Fibroblast of the aortic adventitia (primary cell): ENCODE results near the gene ACTL6B. TPM values are rescaled to one million over a fixed set of nuclear protein-coding genes. Genes with fewer than 3 reads are reported as not detected.

Source experiments
- DNase-seq: peaks from one replicate; pipeline ENCODE4 v3.0.0-alpha.2; 2010; ENCODE audit warnings: low read depth
- H3K4me3 ChIP-seq: 2 replicates; pipeline ENCODE4 v1.5.1; 2011; ENCODE audit warnings: low read depth, mild to moderate bottlenecking, control low read depth, low read length, moderate library complexity
- CTCF ChIP-seq: IDR thresholded peaks from 2 replicates; pipeline ENCODE4 v1.5.1; 2011; ENCODE audit warnings: mild to moderate bottlenecking, low read length, control low read depth, inconsistent platforms; ENCODE audit not compliant: insufficient read depth
- total RNA-seq: library from RNA; depleted of rRNA; stranded (reverse); fragments of >200 nt; gene quantifications from 2 replicates; pipeline ENCODE4 v1.2.3, GENCODE V29; 2012; ENCODE audit warnings: low replicate concordance

ACTL6B gene
- total RNA-seq, 1 donor, result not detected

- H3K4me3 ChIP-seq, result peak overlapping the region; percentile 83
- TF ChIP-seq CTCF, result no peak
- no peak for DNase-seq
These were observed 37.3 kb upstream of the ACTL6B start for GRCh38 chr7:100693312-100694097.

GRCh38 chr7:100692578-100692961 is 36.3 kb upstream of the ACTL6B start:
- no peak for TF ChIP-seq CTCF
- peak overlapping the region; percentile 83 for H3K4me3 ChIP-seq
- no peak for DNase-seq

GRCh38 chr7:100691676-100692577 is 35.7 kb upstream of the ACTL6B start:
- peak; percentile 93 for TF ChIP-seq CTCF
- peak overlapping the region; percentile 83 for H3K4me3 ChIP-seq
- peak; percentile 71 for DNase-seq

GRCh38 chr7:100689230-100690135 is 33.2 kb upstream of the ACTL6B start:
- no peak for DNase-seq
- no peak for TF ChIP-seq CTCF
- no peak overlapping the region for H3K4me3 ChIP-seq

GRCh38 chr7:100688326-100688860 is 32.1 kb upstream of the ACTL6B start:
- TF ChIP-seq CTCF, result no peak
- DNase-seq, result no peak
- H3K4me3 ChIP-seq, result no peak overlapping the region

- no peak for TF ChIP-seq CTCF
- no peak for DNase-seq
- H3K4me3 ChIP-seq, result no peak overlapping the region
These were observed 31.6 kb upstream of the ACTL6B start for GRCh38 chr7:100687751-100688300.
